Keratinocyte (primary cell): ENCODE data around the gene TECPR1.

Experiments used
- CTCF ChIP-seq, 3 experiments: IDR thresholded peaks in 1 of 3; conservative IDR thresholded peaks in 1 of 3; optimal IDR thresholded peaks in 1 of 3; 2 replicates in 2 of 3; 3 replicates in 1 of 3; pipeline versions ENCODE3 to v1.5.1; 2011; ENCODE audit warnings: low read length in 3 of 3, mild to moderate bottlenecking in 3 of 3, moderate library complexity in 2 of 3, control low read depth in 1 of 3, inconsistent platforms in 1 of 3; ENCODE audit not compliant: insufficient read depth in 2 of 3; ENCODE audit errors: extremely low read depth in 1 of 3
- EZH2 ChIP-seq: IDR thresholded peaks from one replicate; pipeline ENCODE4 v1.6.1; 2012; ENCODE audit warnings: inconsistent platforms, mild to moderate bottlenecking, low read length, moderate library complexity

GRCh38 chr7:98238976-98239375 lies 13.1 kb downstream of the TECPR1 start:
- TF ChIP-seq CTCF (optimal IDR thresholded peaks at IDR 0.05 in 1 of 3, IDR thresholded peaks at IDR 0.05 in 1 of 3, conservative IDR thresholded peaks at IDR 0.05 in 1 of 3; ENCODE audit: extremely low read depth in 1 of 3, insufficient read depth in 2 of 3, low read length in 3 of 3) (no peak), EZH2 (no peak)
